ENCODE measurements around the gene ARHGAP33.

The ARHGAP33 gene

GRCh38 chr19:35777086-35777841 is 1.9 kb downstream of the ARHGAP33 start:
- no peak for DNase-seq (ENCODE audit: low spot score)

GRCh38 chr19:35777961-35778360 is 2.6 kb downstream of the ARHGAP33 start:
- DNase-seq (ENCODE audit: low spot score) = no peak

GRCh38 chr19:35779033-35779432 is 3.7 kb downstream of the ARHGAP33 start:
- DNase-seq (ENCODE audit: low spot score) = no peak

- no peak for DNase-seq (ENCODE audit: low spot score)
Observed at GRCh38 chr19:35780058-35780457, 4.7 kb downstream of the ARHGAP33 start.

GRCh38 chr19:35780717-35781116 is 5.4 kb downstream of the ARHGAP33 start:
- no peak for DNase-seq (ENCODE audit: low spot score)

GRCh38 chr19:35781650-35782049 is 6.3 kb downstream of the ARHGAP33 start:
- DNase-seq (ENCODE audit: low spot score) = no peak

- no peak for DNase-seq (ENCODE audit: low spot score)
Observed at GRCh38 chr19:35782589-35782988, 7.2 kb downstream of the ARHGAP33 start.

- DNase-seq (ENCODE audit: low spot score) = no peak
Observed at GRCh38 chr19:35783469-35784434, 8.4 kb downstream of the ARHGAP33 start.

- no peak for DNase-seq (ENCODE audit: low spot score)
Observed at GRCh38 chr19:35784503-35785338, 9.4 kb downstream of the ARHGAP33 start.

GRCh38 chr19:35785339-35785627 is 9.9 kb downstream of the ARHGAP33 start:
- DNase-seq (ENCODE audit: low spot score) = no peak

GRCh38 chr19:35786299-35787160 is 11.2 kb downstream of the ARHGAP33 start:
- DNase-seq (ENCODE audit: low spot score) = no peak

GRCh38 chr19:35787227-35787799 is 11.9 kb downstream of the ARHGAP33 start:
- DNase-seq (ENCODE audit: low spot score) = no peak

- DNase-seq (ENCODE audit: low spot score) = no peak
Observed at GRCh38 chr19:35788205-35788960, 13.0 kb downstream of the ARHGAP33 start.

GRCh38 chr19:35789195-35789977 is 14.0 kb downstream of the ARHGAP33 start:
- no peak for DNase-seq (ENCODE audit: low spot score)

GRCh38 chr19:35789978-35790944 is 14.9 kb downstream of the ARHGAP33 start:
- no peak for DNase-seq (ENCODE audit: low spot score)

GRCh38 chr19:35790981-35791813 is 15.8 kb downstream of the ARHGAP33 start:
- no peak for DNase-seq (ENCODE audit: low spot score)

GRCh38 chr19:35791814-35792279 is 16.5 kb downstream of the ARHGAP33 start:
- DNase-seq (ENCODE audit: low spot score) = no peak

All from AG08396 (cell line).